ENCODE data around the gene MYDGF.
"Not testable (repeated sequence)": the region's sequence is repeated elsewhere in the genome, so short reads cannot be mapped to it uniquely, and the experiment has no call there.

Gene MYDGF

DNA sequence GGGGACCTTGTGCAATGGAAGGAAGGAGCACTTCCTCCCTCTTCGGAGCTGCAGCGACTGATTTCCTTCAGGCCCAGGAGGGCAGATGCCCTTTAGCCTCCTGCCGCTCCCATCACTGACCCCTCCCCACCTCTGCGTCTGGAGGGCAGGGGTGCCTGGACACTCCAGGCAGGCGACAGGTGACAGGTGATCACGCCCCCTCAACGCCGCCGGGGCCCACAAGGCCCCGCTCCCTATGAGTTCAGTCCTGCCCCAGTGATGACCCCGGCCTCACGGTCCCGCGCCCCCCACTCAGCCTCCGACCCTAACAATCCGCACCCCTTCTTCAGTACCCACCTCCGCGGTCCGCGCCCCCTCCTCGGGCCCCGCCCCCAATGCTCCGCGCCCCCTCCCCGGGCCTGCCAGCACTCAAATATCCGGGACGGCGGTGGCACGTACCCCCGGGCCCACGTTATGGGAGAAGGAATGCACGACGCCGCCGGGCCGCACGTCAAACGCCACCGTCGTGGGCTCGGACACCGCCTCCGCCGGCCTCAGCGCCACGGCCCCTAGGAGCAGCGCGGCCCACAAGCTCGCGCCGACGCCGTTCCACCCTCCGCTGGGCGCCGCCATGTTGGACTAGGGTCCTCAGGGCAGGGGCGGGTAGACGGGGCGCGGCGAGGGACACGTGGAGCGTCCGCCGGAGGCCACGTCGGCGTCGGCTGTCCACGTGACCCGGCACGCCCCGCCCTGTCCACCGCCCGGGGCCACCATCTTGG, at the start of gene MYDGF:
MYDGF (minus strand) TSS at position 620 of the 758 bp plus-strand sequence; CDS start at position 612, 8 bp downstream.
- peak; percentile 86 to 89 for DNase-seq (ENCODE audit: low read depth in 1 of 2, low spot score in 1 of 2)

DNA sequence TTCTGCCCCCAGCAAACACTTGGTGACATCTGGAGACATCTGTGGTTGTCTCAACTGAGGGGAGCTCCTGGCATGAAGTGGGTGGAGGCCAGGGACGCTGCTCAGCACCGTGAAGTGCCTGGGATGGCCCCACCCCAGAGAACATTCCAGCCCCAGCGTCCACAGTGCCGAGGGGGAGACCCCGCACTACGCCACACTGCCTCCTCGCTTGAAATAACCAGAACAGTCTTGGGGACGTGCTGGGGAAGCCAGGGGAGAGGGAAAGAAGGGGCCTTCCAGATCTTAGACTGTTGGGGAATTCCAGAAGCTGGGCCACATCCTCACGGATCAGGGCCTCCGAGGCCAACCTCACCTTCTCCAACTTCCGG, 49.3 kb upstream of the MYDGF start:
- DNase-seq (ENCODE audit: low read depth in 1 of 2, low spot score in 1 of 2), result no peak

DNA sequence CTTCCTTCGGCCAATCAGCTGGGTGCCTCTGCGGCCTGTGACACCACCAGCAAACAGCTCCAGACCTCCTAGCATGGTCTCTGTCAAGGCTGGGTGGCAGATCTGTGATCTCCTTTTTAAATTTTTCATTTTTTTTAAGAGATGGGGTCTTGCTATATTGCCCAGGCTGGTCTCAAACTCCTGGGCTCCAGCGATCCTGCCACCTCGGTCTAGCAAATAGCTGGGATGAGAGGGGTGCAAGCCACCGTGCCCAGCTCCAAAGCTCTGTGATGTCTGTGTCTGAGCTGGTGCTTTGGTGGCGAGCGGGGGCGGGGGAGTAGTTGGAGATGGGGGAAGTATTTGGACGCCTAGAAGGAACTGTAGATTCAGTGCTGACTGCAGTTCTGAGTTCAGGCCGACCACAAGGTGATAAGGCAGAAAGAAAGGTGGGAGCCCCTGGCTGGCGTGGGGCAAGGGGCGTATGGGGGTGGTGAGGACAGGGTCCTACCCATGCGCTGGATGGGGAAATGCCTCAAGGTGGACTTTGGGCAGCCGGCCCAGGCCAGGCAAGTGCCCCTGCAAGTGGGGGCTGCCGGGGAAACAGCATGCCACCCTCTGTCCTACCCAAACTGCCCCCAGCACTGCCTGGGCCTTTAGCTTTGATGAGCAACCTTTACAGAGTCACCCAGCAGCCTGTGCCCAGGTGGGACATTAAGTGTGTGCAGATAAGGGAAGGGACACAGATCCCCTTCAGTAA, 48.0 kb upstream of the MYDGF start:
- DNase-seq (ENCODE audit: low read depth in 1 of 2, low spot score in 1 of 2), result no peak

DNA sequence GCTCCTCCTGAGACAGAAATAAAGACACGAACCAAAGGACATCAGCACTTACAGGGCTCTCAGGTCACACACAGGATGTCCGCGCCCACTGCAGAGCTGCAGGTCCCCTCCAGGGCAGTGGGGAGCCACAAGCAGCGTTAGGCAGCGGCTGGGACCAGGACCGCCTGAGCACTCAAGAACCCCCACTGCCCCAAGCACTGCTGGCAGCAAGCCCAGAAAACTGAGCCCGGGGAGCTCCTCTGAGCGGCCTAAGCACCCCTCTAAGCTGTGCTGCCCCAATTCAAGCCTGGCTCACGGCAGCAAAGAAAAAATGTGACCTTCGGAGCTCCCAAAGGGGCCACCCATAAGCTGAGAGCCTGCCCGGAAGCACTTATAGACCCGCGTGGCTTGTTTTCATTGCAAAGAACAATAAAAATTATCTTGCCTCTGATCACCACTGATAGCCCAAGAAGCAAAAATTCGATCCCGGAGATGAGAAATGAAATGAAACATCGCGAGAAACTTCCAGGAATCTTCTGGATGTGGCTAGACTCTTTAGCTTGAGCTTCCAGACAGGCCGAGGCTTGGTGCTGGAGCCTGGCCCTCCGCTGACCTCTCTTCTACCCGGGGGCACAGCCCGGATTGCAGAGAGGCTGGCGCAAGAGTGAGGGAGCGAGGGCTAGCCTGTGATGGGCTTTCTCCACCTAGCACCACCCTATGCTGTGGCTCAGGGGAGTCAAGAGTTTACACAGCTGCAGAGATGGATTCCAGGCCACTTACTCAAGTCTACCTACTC, 47.2 kb upstream of the MYDGF start:
- no peak for DNase-seq (ENCODE audit: low read depth in 1 of 2, low spot score in 1 of 2)

DNA sequence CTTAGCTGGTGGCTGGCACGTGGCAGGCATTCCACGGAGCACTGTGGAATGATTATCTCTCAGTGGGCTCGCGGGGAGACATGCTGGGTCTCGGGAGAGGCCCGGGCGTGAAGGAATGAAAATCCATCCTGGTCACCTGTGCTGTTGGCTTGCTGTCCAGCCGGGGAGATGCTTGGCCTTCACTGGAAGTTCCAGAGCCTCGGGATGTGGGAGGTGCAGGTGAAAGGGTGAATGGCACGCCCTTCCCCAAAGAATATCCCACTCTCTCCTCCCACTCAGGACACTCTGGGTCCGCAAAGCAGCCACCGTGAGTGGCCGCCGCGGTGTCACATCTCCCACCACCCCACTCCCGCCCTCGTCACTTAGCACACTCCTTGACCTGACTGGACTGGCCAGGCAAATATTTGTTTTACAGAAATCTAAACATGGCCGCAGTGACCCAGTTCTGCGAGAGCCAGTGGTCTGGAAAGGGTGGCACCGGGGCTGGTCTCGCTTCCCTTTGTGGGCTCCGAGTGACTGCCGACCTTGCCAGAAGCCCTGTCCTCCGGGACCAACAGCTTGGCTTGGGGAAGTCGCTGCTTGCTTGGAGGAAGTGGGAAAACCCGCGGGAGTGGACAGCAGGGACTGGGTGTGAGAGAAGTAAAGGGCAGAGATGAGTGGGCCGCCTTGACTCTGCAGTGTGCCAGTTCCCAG, 45.5 kb upstream of the MYDGF start:
- no peak for DNase-seq (ENCODE audit: low read depth in 1 of 2, low spot score in 1 of 2)

DNA sequence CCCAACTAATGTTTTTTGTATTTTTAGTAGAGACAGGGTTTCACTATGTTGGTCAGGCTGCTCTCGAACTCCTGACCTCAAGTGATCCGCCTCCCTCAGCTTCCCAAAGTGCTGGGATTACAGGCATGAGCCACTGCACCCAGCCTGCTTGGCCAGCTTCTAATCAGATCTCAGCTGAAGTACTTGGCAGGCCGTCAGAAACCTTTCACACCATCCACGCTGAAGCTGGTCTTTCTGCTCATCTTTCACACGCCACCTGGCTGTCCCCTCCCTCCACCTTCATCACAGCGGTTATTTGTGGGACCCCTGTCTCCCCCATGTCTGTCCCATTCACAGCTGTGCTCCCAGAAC, 45.0 kb upstream of the MYDGF start:
- not testable (repeated sequence) for DNase-seq (ENCODE audit: low read depth in 1 of 2, low spot score in 1 of 2)

DNA sequence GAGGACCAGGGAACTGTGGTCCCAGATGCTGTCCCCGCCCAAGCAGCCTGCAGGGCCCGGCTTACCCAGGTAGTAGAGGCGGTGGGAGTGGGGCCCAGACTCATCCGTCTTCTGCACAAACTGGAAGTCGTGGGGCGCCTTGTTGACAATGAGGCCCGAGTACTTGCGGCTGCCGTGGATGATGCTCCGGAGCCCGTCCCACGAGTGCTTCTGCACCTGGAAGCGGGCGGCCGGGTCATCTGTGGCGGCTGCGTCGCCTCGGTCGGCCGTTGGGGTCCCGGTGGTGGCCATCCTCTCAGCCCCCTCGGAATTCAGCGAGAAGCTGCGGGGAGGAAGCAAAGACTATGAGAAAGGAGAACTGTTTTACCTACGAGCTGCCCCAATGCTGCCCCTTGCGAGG, 43.9 kb upstream of the MYDGF start:
- no peak for DNase-seq (ENCODE audit: low read depth in 1 of 2, low spot score in 1 of 2)

DNA sequence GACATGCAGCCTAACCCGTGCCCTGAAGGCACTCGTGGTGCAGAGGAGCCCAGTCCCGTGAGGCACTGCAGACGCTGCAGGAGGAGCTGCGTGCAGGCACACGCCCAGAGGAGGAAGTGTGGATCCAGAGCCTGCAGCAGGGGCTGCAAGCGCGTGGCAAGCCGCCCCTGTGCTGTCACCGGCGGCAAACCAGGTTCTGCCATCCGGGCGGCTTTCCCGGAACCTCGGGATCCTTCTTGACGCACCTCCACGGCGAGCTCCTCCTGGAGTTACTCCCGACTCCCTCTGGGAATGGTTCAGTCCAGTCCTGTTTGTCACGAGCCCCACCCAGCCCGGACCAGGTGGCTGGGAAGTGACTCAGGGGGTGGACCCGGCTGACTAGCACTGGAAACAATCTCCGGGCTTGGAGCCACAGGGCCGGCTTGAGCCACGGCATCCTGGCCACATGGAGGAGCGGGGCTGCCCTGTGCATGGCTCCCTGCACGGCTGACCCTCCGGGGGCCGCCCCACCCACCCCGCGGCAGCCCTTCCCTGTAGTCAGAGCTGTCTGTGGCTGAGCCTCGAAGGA, 43.3 kb upstream of the MYDGF start:
- DNase-seq (ENCODE audit: low read depth in 1 of 2, low spot score in 1 of 2), result no peak

DNA sequence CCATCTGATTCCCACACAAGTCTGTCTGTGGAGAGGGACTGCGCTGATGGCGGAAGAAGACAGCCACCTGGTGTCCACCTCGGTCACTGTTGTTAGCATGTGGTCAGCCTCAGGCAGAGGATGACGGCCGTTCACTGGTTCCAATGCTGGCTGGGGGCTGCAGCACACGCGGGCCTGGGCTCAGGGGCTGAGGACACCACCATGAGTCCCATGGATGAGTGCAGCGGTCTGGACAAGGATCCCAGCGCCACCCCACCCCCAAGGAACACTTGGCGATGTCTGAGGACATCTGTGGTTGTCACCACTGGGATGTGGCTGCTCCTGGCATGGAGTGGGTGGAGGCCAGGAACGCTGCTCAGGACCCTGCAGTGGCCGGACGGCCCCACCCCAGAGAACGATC, 42.6 kb upstream of the MYDGF start:
- DNase-seq (ENCODE audit: low read depth in 1 of 2, low spot score in 1 of 2), result no peak

DNA sequence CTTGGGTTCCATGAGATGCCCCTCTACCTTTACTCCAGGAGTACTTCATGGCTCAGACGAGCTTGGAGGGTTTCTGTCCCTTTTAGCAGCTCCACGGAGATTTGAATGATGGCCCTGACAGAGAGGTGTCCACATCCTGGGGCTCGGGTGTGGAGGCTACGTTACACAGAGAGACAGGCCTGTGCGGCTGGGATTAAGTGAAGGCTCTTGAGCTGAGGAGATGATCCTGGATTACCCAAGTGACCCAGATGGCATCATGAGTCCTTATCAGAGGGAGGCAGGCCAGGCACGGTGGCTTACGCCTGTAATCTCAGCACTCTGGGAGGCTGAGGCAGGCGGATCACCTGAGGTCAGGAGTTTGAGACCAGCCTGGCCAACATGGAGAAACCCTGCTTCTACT, 41.1 kb upstream of the MYDGF start:
- no peak for DNase-seq (ENCODE audit: low read depth in 1 of 2, low spot score in 1 of 2)

DNA sequence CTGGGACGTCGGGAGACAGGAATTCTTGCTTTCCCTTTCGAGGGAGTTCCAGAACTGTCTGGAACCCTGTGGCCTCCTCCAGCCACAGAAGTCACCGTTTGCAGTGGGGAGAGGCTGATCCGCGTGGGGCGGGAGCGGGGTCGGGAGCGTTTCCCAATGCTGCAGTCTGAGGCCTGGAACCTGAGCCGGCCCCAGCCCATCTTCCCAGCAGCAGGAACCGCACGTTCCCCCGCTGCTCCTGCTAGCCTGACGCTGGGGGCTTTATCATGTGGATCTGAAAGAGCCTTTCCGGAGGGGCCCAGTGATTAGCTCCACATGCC, 40.1 kb upstream of the MYDGF start:
- DNase-seq (ENCODE audit: low read depth in 1 of 2, low spot score in 1 of 2), result no peak

DNA sequence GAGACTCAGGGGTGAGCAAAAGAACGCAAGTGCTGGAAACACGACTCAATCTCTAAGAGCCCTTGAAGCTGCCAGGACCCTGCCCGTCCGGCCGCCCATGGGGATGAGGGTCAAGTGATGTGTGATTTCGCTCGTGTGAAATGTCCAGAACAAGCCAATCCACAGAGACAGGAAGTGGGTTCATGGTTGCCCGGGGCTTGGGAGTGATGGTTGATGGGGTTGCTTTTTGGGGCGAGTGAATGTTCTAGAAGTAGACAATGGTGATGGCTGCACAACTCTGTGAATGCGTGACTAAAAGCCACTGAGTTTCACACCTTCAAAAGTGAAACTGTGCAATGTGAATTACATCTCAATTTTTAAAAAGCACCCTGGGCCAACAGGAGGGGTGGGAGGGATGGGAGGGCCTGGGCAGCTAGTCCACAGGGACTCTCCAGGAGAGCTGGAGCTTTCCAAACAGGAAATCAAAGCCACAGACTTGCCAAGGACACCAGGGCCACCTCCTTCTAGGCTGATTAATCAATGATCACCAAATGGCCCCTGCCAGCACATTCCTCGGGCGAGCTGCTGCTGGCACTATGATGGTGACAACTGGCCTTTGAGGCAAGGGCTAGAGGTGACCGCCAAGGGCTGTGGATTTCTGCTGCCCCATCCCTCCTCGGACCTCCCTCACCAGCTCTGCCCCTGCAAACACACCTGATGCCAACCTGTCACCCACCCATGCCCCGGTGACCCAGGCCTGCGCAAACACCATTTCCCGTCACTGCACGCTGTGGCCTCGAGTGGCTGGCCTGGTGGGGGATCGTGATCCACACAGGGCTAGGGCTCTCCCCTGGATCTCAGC, 39.5 kb upstream of the MYDGF start:
- DNase-seq (ENCODE audit: low read depth in 1 of 2, low spot score in 1 of 2), result no peak

DNA sequence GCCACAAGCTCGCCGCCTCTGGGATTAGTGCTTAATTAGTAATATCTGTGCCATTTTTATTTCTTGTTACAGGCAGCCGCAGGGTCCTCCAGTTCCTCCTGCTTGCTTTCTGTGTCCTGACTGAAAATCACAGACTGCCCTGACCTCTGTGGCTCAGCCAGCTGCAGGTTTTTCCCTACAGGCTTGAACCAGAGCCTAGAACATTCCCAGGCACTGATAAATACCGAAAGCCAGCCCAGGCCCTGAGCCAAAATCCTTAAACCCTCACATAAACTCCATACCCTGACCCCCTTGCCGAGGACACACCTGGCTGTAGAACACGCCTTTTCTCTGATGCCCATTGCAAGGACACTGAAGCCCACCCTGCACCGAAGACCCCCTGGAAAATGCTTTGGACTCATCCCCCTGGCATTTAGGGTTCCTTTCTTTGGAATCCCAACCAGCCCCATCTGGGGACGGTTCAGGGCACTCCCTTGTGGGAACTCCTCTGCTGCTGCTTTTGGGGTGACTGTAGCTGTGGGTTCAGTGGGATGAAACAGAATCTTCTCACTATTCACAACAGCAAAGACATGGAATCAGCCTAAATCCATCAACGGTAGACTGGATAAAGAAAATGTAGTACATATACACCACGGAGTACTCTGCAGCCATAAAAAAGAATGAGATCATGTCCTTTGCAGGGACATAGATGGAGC, 38.0 kb upstream of the MYDGF start:
- DNase-seq (ENCODE audit: low read depth in 1 of 2, low spot score in 1 of 2), result no peak

DNA sequence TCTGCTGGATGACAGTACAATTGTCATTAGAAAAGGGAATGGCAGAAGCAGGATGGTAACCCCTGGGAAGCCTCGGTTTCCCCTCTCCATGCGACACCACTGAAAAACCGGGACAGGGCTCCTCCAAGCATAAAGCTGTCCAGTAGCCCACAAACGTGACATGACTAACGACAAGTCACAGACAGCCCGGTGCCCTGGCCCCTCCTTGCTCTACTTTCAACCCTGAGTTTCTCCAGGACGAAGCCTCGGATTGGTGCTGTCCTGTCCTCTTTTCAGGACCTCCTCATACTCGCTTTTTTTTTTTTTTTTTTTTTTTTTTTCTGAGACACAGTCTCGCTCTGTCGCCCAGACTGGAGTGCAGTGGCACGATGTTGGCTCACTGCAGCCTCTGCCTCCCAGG, 37.2 kb upstream of the MYDGF start:
- no peak for DNase-seq (ENCODE audit: low read depth in 1 of 2, low spot score in 1 of 2)

DNA sequence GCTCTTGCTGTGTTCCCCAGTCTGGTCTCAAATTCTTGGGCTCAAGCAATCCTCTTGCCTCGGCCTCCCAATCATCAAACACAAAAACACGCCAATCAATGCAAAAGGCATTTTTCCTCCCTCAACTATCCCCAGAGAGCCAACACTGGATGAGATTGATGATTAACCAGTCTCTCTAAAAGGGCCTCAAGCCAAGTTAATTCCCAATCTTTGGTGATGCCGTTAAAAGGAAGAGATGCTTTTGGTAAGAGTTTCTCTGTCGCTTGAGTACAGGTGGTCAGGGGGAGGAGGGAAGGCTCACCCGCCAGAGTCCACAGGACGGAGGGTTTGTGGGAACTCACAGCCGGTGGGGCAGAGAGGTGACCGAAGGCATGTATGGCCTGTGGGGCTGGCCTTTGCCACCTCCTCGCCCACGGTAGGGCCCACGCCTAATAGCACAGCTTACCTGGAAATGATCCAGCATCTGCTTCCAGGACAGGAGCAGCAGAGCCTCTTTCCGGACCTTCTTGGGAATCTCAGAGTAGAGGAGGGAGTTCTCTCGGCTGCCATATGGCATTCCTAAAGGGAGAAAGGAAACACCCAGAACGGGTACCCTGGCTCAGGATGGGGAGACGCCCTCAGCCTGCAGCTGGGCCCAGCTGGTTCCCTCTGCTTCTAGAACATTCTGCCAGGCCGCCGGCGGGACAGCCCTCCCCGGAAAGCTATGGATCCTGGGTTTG, 35.4 kb upstream of the MYDGF start:
- DNase-seq (ENCODE audit: low read depth in 1 of 2, low spot score in 1 of 2), result no peak

DNA sequence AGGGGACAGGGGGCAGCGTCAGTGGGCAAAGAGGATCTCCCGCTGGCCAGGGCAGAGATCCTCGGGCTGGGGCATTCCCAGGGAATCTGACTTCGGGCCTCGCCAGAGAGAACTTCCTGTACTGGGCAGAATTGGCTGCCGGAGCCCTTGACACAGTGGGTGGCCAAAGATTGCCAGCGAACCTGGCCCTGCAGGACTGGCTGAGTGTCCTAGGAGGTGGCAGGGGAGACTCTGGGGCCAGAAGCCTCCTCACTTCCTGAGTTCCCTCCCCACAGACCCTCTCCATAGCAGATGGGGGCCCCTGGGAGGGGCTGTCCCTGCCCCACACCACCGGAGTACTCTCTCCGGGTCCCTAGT, 34.2 kb upstream of the MYDGF start:
- no peak for DNase-seq (ENCODE audit: low read depth in 1 of 2, low spot score in 1 of 2)

DNA sequence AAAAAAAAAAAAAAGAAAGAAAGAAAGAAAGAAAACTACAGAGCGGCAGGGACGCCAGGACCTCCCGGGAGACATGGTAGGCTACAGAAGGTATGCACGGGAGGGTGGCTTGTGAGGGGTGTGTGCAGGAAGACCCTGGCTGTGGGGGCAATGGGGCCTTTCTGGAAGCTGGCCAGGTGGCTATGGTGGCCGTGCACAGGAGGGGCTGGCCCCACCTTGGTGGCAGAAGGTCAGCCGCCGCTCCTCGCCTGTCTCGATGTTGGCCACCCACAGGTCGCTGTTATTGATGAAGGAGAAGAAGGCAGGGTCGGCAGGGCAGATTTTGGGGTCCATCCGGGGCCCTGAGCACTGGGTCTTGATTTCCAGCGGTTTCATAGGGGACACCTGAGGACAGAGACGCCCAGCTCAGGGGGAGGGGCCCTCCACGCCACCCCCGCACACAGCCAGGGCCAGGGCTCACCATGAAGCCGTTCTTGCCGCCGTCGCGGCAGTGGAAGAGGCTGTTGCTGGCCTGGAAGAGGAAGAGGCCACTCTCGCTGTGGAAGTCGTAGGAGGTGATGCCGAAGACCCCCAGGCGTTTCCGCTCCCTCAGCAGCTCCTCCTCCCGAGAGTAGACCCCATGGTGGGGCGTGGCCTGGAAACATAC, 33.7 kb upstream of the MYDGF start:
- DNase-seq (ENCODE audit: low read depth in 1 of 2, low spot score in 1 of 2), result no peak

DNA sequence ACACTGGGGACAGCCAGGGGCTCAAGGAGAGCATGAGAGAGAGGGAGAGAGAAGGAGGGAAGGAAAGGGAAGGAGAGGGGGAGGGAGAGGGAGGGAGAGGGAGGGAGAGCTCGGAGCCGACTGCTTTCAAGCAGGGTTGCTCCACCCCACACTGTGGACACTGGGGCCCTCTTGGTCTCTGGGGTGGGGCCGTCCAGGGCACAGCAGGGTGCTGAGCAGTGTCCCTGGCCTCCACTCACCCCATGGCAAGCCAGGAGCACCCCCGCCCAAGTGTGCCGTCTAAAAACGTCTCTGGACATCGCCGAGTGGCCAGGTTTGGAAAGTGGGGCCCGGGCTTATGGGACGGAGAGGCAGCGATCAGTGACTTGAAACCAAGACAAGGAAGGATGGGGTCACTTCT, 32.6 kb upstream of the MYDGF start:
- no peak for DNase-seq (ENCODE audit: low read depth in 1 of 2, low spot score in 1 of 2)

DNA sequence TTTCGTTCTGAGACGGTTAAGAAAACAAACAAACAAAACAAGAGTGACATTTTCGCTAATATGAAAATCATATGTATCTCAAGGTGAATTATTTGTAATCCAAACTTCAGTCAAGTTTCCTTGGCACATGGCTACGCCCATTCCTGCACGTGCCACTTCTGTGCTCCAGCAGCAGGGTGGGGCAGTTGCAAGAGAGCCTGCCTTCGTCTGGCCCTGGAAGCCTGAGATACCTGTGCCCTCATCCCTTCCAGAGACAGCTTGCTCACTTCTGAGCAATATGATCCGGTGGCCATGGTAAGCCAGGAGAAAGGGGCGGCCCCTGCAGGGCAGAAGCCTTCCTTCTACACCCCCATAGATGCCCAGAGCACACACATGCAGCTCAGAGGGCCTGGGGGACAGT, 31.4 kb upstream of the MYDGF start:
- DNase-seq (ENCODE audit: low read depth in 1 of 2, low spot score in 1 of 2), result no peak

Measured in activated T-helper 1 cell treated with anti-CD3 and anti-CD28 coated beads, Interleukin-2, amount 50 U/mL, for 16 hours (primary cell).